K562 (cell line): ENCODE data around the gene C7orf57. TPM values are rescaled to one million over a fixed set of nuclear protein-coding genes. Genes with fewer than 3 reads are reported as not detected.

ENCODE experiments used
- CBX3 ChIP-seq, 2 experiments: IDR thresholded peaks; 1 replicate in 1 of 2; 2 replicates in 1 of 2; pipeline ENCODE4 v1.6.1; 2012; ENCODE audit warnings: inconsistent platforms in 2 of 2, low read length in 2 of 2, borderline replicate concordance in 1 of 2, control low read depth in 1 of 2
- DNMT1 ChIP-seq: fragments of 450-650 bp; IDR thresholded peaks from 2 replicates; pipeline ENCODE4 v1.6.1; 2016; ENCODE audit warnings: antibody characterized with exemption, mild to moderate bottlenecking
- EGR1 ChIP-seq: fragments of 450-650 bp; conservative IDR thresholded peaks from 2 replicates; pipeline ENCODE4 v1.6.1; 2017; ENCODE audit warnings: mild to moderate bottlenecking
- MCM7 ChIP-seq, 2 experiments: fragments of 450-650 bp; IDR thresholded peaks; 2 replicates each; pipeline ENCODE4 v1.6.1; 2016 to 2018
- ZBED1 ChIP-seq: IDR thresholded peaks from 2 replicates; pipeline ENCODE4 v1.6.1; 2014
- polyA plus RNA-seq, 8 experiments: library from polyadenylated mRNA; depleted of rRNA in 4 of 8; stranded (reverse) in 5 of 8; unstranded in 3 of 8; fragments of >200 nt; fragmentation: Nextera tagmentation in 2 of 8; fragmentation: Illumina TruSeq in 1 of 8; extraction: Ambion mirVana in 2 of 8; extraction: Trizol in 1 of 8; gene quantifications; 2 replicates each; pipeline versions ENCODE4 v1.2.1 to v1.2.3, GENCODE V29; 2011 to 2014; ENCODE audit warnings: inconsistent platforms in 1 of 8, missing spikeins in 1 of 8
- total RNA-seq, 7 experiments: library from RNA; depleted of rRNA in 6 of 7; stranded (reverse); fragments of >200 nt in 6 of 7; fragmentation: Illumina TruSeq in 2 of 7; extraction: Trizol in 2 of 7; gene quantifications; 2 replicates each; pipeline versions ENCODE4 v1.2.1 to v1.2.3, GENCODE V29; 2011 to 2021; ENCODE audit warnings: low replicate concordance in 1 of 7
- TF ChIP-seq, protein P1 (sequence below): fragments of 450-650 bp; IDR thresholded peaks from 2 replicates; pipeline ENCODE4 v1.6.1; 2016; ENCODE audit warnings: mild to moderate bottlenecking, moderate library complexity
- TF ChIP-seq, protein P2 (sequence below), 2 experiments: fragments of 450-650 bp; formaldehyde crosslinking in 1 of 2; IDR thresholded peaks; 2 replicates each; pipeline versions ENCODE4 v1.4.0 to v1.6.1; 2014 to 2020; ENCODE audit warnings: mild to moderate bottlenecking in 2 of 2, borderline replicate concordance in 1 of 2, low read depth in 1 of 2

Gene C7orf57
- total and polyA plus RNA-seq, 9 of the 15 experiments (the other 6 are each of a cell fraction or from before 2014, with no cell fraction given), result not detected

DNA sequence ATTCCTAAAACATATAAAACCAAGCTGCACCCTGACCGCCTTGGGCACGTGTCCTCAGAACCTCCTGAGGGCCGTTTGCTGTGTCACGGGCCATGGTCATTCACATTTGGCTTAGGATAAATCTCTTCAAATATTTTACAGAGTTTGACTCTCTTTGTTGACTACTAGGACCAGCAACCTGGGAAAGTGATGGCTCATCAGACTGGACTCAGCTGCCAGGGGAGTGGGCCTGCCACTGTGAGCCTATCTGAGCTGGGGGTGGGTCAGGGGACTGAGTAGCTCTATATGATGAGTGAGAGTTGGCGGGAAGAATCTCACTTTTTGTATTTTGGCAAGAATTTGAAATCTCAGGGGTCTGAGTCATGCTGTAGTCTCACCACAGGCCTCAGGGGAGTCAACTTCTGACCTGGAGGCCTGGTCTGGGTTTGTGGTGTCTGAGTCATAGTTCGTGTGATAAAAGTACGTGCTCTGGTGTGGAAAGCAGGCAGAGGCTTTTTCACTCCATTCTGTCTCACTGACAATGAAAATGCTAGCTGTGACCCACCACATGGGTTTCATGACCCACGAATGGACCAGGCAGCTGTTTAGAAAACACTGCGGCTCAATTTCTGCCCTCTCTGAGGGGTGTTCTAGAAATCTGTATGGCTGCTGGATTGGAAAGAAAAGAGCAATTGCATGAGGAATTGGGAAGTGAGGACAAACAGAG, 49.5 kb downstream of the C7orf57 start (continued):
- TF ChIP-seq, protein P1, sequence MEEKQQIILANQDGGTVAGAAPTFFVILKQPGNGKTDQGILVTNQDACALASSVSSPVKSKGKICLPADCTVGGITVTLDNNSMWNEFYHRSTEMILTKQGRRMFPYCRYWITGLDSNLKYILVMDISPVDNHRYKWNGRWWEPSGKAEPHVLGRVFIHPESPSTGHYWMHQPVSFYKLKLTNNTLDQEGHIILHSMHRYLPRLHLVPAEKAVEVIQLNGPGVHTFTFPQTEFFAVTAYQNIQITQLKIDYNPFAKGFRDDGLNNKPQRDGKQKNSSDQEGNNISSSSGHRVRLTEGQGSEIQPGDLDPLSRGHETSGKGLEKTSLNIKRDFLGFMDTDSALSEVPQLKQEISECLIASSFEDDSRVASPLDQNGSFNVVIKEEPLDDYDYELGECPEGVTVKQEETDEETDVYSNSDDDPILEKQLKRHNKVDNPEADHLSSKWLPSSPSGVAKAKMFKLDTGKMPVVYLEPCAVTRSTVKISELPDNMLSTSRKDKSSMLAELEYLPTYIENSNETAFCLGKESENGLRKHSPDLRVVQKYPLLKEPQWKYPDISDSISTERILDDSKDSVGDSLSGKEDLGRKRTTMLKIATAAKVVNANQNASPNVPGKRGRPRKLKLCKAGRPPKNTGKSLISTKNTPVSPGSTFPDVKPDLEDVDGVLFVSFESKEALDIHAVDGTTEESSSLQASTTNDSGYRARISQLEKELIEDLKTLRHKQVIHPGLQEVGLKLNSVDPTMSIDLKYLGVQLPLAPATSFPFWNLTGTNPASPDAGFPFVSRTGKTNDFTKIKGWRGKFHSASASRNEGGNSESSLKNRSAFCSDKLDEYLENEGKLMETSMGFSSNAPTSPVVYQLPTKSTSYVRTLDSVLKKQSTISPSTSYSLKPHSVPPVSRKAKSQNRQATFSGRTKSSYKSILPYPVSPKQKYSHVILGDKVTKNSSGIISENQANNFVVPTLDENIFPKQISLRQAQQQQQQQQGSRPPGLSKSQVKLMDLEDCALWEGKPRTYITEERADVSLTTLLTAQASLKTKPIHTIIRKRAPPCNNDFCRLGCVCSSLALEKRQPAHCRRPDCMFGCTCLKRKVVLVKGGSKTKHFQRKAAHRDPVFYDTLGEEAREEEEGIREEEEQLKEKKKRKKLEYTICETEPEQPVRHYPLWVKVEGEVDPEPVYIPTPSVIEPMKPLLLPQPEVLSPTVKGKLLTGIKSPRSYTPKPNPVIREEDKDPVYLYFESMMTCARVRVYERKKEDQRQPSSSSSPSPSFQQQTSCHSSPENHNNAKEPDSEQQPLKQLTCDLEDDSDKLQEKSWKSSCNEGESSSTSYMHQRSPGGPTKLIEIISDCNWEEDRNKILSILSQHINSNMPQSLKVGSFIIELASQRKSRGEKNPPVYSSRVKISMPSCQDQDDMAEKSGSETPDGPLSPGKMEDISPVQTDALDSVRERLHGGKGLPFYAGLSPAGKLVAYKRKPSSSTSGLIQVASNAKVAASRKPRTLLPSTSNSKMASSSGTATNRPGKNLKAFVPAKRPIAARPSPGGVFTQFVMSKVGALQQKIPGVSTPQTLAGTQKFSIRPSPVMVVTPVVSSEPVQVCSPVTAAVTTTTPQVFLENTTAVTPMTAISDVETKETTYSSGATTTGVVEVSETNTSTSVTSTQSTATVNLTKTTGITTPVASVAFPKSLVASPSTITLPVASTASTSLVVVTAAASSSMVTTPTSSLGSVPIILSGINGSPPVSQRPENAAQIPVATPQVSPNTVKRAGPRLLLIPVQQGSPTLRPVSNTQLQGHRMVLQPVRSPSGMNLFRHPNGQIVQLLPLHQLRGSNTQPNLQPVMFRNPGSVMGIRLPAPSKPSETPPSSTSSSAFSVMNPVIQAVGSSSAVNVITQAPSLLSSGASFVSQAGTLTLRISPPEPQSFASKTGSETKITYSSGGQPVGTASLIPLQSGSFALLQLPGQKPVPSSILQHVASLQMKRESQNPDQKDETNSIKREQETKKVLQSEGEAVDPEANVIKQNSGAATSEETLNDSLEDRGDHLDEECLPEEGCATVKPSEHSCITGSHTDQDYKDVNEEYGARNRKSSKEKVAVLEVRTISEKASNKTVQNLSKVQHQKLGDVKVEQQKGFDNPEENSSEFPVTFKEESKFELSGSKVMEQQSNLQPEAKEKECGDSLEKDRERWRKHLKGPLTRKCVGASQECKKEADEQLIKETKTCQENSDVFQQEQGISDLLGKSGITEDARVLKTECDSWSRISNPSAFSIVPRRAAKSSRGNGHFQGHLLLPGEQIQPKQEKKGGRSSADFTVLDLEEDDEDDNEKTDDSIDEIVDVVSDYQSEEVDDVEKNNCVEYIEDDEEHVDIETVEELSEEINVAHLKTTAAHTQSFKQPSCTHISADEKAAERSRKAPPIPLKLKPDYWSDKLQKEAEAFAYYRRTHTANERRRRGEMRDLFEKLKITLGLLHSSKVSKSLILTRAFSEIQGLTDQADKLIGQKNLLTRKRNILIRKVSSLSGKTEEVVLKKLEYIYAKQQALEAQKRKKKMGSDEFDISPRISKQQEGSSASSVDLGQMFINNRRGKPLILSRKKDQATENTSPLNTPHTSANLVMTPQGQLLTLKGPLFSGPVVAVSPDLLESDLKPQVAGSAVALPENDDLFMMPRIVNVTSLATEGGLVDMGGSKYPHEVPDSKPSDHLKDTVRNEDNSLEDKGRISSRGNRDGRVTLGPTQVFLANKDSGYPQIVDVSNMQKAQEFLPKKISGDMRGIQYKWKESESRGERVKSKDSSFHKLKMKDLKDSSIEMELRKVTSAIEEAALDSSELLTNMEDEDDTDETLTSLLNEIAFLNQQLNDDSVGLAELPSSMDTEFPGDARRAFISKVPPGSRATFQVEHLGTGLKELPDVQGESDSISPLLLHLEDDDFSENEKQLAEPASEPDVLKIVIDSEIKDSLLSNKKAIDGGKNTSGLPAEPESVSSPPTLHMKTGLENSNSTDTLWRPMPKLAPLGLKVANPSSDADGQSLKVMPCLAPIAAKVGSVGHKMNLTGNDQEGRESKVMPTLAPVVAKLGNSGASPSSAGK, result peak; percentile 77
- TF ChIP-seq DNMT1 (no peak), EGR1 (0 out of 2 replicates have a peak, but pooled peaks have one; percentile 20), CBX3 (IDR thresholded peaks at IDR 0.05; ENCODE audit: borderline replicate concordance in 1 of 2, low read length in 2 of 2) (no peak), ZBED1 (no peak), MCM7 (IDR thresholded peaks at IDR 0.05) (no peak)
- TF ChIP-seq, protein P2, sequence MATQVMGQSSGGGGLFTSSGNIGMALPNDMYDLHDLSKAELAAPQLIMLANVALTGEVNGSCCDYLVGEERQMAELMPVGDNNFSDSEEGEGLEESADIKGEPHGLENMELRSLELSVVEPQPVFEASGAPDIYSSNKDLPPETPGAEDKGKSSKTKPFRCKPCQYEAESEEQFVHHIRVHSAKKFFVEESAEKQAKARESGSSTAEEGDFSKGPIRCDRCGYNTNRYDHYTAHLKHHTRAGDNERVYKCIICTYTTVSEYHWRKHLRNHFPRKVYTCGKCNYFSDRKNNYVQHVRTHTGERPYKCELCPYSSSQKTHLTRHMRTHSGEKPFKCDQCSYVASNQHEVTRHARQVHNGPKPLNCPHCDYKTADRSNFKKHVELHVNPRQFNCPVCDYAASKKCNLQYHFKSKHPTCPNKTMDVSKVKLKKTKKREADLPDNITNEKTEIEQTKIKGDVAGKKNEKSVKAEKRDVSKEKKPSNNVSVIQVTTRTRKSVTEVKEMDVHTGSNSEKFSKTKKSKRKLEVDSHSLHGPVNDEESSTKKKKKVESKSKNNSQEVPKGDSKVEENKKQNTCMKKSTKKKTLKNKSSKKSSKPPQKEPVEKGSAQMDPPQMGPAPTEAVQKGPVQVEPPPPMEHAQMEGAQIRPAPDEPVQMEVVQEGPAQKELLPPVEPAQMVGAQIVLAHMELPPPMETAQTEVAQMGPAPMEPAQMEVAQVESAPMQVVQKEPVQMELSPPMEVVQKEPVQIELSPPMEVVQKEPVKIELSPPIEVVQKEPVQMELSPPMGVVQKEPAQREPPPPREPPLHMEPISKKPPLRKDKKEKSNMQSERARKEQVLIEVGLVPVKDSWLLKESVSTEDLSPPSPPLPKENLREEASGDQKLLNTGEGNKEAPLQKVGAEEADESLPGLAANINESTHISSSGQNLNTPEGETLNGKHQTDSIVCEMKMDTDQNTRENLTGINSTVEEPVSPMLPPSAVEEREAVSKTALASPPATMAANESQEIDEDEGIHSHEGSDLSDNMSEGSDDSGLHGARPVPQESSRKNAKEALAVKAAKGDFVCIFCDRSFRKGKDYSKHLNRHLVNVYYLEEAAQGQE (IDR thresholded peaks at IDR 0.05; ENCODE audit: borderline replicate concordance), result no peak
- TF ChIP-seq, protein P2 (CRISPR knock-in tag; IDR thresholded peaks at IDR 0.05; ENCODE audit: low read depth), result no peak
